Measurements from ENCODE around the gene PRAMEF20. TPM values are rescaled to one million over a fixed set of nuclear protein-coding genes. Genes with fewer than 3 reads are reported as not detected.
"Not testable (repeated sequence)": the region's sequence is repeated elsewhere in the genome, so short reads cannot be mapped to it uniquely, and the experiment has no call there.

Gene PRAMEF20
- polyA plus RNA-seq, 1 donor from 2014 or later: not detected

DNA sequence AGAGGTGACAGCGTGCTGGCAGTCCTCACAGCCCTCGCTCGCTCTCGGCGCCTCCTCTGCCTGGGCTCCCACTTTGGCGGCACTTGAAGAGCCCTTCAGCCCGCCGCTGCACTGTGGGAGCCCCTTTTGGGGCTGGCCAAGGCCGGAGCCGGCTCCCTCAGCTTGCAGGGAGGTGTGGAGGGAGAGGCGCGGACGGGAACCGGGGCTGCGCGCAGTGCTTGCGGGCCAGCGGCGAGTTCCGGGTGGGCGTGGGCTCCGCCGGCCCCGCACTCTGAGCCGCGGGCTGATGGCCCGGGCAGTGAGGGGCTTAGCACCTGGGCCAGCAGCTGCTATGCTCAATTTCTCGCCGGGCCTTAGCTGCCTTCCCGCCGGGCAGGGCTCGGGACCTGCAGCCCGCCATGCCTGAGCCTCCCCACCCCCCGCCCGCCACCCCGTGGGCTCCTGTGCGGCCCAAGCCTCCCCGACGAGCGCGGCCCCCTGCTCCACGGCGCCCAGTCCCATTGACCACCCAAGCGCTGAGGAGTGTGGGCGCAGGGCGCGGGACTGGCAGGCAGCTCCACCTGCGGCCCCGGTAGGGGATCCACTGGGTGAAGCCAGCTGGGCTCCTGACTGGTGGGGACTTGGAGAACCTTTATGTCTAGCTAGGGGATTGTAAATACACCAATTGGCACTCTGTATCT lies 29.0 kb downstream of the PRAMEF20 start:
- H3K27me3 Mint-ChIP-seq, H3K27ac Mint-ChIP-seq, H3K4me3 Mint-ChIP-seq, H3K36me3 Mint-ChIP-seq, H3K9me3 Mint-ChIP-seq, H3K4me1 Mint-ChIP-seq: not testable (repeated sequence)

DNA sequence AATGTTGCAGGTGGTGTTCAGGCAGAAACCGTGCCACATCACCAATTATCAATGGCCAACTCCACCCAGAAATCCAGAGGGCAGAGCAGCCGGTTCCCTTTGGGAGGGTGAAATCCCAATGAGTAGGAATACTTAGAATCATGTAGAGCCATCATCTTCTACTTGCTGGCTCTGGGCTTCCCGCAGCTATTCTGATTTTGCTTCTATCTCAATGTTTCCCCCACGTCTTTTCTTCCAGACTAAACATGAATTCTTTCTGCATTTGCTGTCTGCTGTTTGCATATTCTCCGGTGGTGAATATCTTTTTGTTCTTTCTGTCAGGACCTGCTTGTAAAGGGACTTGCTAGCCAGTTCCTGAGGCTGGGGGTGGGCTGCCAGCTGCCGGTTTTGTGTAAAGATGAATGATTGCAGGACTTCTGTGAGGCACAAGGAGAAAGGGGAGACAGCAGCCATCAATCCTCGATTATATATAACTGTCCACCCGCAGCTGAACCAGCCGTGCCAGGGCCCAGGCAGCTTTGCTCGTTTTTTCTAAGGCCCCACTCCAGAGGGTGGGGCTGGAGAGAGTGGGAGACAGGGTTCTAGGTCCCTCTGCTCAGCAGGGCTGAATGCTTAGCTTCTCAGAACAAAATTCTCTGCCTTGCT lies 33.2 kb downstream of the PRAMEF20 start:
- H3K27ac Mint-ChIP-seq: no peak overlapping the region
- no peaks in the 10 kb centered on the region for H3K36me3 Mint-ChIP-seq
- H3K4me3 Mint-ChIP-seq: no peak overlapping the region
- no peaks in the 10 kb centered on the region for H3K9me3 Mint-ChIP-seq
- no peaks in the 10 kb centered on the region for H3K4me1 Mint-ChIP-seq
- no peaks in the 10 kb centered on the region for H3K27me3 Mint-ChIP-seq

DNA sequence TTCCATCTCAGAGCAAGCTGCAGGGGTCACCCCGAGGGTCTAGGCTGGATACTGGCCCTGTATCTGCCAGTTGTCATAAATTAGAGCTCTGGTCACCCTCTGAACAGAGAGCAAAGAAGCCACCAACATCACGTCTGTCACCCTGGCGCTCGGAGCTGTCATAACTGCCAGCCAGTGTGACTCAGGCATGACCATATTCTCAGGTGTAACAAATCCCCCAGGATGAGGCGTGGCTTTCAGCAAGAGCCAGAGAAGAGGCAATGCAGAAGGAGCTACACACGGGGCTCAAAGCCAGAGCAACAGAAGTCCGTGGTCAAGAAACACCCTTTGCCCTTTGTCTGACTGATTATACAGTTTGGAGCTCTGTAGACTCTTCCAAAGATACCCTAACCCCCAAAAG lies 40.0 kb downstream of the PRAMEF20 start:
- H3K36me3 Mint-ChIP-seq: no peaks in the 10 kb centered on the region
- no peaks in the 10 kb centered on the region for H3K4me1 Mint-ChIP-seq
- no peak overlapping the region for H3K27ac Mint-ChIP-seq
- H3K9me3 Mint-ChIP-seq: peaks cover 0 to 4% (median 0%) of the 10 kb centered on the region in 3 donors
- peaks cover 6% of the 10 kb centered on the region for H3K27me3 Mint-ChIP-seq
- H3K4me3 Mint-ChIP-seq: no peak overlapping the region

DNA sequence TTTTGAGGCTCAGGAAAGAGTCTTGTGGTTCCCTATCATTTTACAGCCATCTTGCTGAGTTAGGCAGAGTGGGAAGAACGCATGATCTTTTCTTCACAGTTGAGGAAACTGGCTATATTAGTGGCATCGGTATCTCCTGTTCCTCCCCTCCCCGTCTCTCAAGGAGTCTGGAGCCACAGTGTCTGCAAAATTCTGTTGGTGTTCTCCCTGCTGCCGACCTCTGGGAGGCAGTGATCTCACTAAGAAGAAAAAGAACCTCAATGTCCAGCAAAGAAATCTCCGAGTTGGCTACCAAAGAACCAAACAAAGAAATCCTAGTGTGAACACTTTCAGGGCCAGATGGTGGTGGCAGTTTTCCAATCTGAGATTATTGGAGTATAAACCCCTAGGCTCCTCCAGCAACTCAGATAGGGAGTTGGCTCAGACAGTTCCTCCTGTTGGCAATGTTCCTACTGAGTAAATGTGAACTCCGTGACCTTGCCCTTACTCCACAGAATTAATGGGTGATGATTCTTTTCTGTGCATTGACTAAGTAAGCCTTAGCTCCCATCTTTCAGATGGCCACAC lies 41.2 kb downstream of the PRAMEF20 start:
- H3K4me1 Mint-ChIP-seq: no peaks in the 10 kb centered on the region
- H3K27ac Mint-ChIP-seq: no peak overlapping the region
- H3K9me3 Mint-ChIP-seq: peaks cover 0 to 4% (median 2%) of the 10 kb centered on the region in 3 donors
- H3K36me3 Mint-ChIP-seq: no peaks in the 10 kb centered on the region
- H3K4me3 Mint-ChIP-seq: peak overlapping the region in 1 of 4 donors; percentile 12
- H3K27me3 Mint-ChIP-seq: peaks cover 8% of the 10 kb centered on the region

DNA sequence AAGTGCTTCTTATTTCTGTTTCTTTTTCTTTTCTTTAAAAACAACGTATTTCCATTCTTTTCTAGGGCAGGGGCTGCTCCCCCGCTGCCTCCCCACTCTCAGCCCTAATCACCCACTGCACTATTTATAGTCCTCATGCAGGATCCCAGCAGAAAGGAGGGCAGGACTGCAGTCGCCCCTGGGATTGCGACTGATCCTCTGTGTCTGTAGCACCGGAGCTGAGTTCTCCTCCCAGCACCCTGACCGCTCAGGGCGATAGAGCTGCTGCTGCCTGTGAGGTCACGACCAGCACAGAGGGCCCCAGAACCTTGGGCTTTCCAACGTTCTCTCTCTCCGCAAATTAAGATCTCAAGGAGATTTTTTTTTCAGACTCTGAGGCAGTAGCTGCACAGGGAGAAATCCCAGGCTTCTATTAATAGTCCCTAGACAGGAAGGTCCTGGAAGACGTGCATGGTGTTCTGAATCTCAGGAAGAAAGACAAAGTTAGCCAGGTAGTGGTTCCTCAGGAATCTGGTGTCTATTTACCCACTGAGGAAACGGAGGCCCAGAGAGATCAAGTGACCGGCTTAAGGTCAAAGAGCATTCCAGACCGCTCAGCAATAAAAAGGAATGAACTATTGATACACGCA lies 46.8 kb downstream of the PRAMEF20 start:
- Mint-ChIP-seq H3K9me3 (peaks cover 0 to 8% (median 4%) of the 10 kb centered on the region in 3 donors), H3K4me1 (no peaks in the 10 kb centered on the region), H3K27me3 (peaks cover 11% of the 10 kb centered on the region), H3K27ac (no peak overlapping the region), H3K4me3 (no peak overlapping the region), H3K36me3 (no peaks in the 10 kb centered on the region)

DNA sequence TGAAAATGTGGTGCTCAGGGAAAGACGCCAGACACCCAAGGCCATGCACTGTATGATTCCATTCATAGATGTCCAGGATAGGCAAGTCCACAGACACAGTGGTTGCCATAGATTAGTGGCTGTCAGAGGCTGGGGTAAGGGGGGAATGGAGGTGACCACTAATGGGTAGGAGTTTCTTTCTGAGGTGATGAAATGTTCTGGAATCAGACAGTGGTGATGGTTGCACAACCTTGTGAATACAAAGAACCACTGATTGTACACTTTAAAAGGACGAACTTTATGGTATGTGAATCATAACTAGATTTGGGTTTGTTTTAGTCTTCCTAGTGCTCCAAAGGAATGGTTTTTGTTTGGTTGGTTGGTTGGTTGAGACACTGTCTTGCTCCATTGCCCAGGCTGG lies 51.7 kb downstream of the PRAMEF20 start:
- H3K4me1 Mint-ChIP-seq: no peaks in the 10 kb centered on the region
- H3K4me3 Mint-ChIP-seq: no peak overlapping the region
- no peaks in the 10 kb centered on the region for H3K36me3 Mint-ChIP-seq
- H3K27ac Mint-ChIP-seq: no peak overlapping the region
- peaks cover 0 to 4% (median 0%) of the 10 kb centered on the region in 3 donors for H3K9me3 Mint-ChIP-seq
- peaks cover 7% of the 10 kb centered on the region for H3K27me3 Mint-ChIP-seq

DNA sequence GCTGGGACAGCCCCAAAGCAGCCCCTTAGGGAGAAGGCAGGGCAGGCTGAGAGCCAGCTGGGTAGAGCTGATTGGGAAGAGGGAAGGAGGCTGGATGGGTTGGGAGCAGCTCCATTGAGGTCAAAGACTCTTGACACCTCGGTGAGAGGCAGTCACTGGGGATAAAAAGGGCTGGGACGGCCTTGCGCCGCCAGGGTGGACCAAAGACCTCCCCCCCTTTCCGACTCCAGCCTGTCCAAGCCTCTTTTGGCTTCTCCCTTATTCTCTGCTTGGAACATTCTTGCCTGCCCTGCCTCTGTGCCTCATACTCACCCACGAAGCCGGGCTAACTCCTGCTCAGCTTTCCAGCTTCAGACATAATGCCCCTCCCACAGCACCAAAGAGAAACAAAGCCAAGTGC lies 52.4 kb downstream of the PRAMEF20 start:
- no peaks in the 10 kb centered on the region for H3K36me3 Mint-ChIP-seq
- no peaks in the 10 kb centered on the region for H3K4me1 Mint-ChIP-seq
- H3K9me3 Mint-ChIP-seq: peaks cover 0 to 2% (median 0%) of the 10 kb centered on the region in 3 donors
- H3K27ac Mint-ChIP-seq: no peak overlapping the region
- H3K27me3 Mint-ChIP-seq: peaks cover 7% of the 10 kb centered on the region
- H3K4me3 Mint-ChIP-seq: no peak overlapping the region

DNA sequence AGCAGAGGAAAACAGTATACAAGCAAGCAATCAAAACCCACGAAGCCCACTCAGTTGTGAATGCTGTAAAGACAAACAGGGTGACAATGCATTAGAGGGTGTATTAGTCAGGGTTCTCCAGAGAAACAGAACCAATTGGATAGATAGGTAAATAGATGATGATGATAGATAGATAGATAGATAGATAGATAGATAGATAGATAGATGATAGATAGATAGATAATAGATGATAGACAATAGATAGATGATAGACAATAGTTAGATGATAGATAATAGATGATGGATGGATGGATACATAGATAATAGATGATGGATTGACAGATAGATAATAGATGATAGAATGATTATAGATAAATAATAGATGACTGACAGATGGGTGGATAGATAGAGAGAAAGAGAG lies 55.3 kb downstream of the PRAMEF20 start:
- H3K27ac Mint-ChIP-seq: no peak overlapping the region

DNA sequence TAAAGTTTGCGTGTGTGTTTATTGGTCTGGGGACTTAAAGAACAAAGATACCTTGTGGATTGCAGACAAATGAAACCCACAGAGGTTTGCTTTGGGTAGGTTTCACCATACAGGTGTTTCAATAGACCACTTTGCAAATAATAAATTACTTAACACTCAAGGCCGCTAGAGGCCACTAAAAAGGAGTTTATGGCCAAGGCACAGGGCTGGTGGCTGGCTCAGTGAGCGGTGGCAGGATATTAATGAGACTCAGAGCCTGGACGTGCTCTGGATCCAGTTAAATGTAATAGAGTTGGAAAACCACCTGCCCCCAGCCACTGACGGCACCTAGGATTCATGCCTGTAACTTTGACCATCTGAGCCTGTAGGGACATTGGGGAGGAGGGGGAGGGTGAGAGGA lies 59.1 kb downstream of the PRAMEF20 start:
- H3K36me3 Mint-ChIP-seq: no peaks in the 10 kb centered on the region
- H3K27me3 Mint-ChIP-seq: no peaks in the 10 kb centered on the region
- H3K4me1 Mint-ChIP-seq: no peaks in the 10 kb centered on the region
- H3K27ac Mint-ChIP-seq: no peak overlapping the region
- H3K4me3 Mint-ChIP-seq: no peak overlapping the region
- H3K9me3 Mint-ChIP-seq: peaks cover 0 to 9% (median 0%) of the 10 kb centered on the region in 3 donors

More for the DNA sequence above, 55.3 kb downstream of the PRAMEF20 start:
- Mint-ChIP-seq H3K9me3 (no peaks in the 10 kb centered on the region), H3K4me1 (no peaks in the 10 kb centered on the region), H3K27me3 (peaks cover 3% of the 10 kb centered on the region), H3K36me3 (no peaks in the 10 kb centered on the region), H3K4me3 (no peak overlapping the region)

Other genes with a start within 250 kb of the PRAMEF20 start
- gene HNRNPCL4, start 244.8 kb upstream of the PRAMEF20 start, polyA plus RNA-seq: not detected
- not detected for gene PRAMEF9, start 238.6 kb upstream of the PRAMEF20 start, polyA plus RNA-seq
- not detected for gene PRAMEF13, start 209.0 kb upstream of the PRAMEF20 start, polyA plus RNA-seq
- gene PRAMEF18, start 184.3 kb upstream of the PRAMEF20 start, polyA plus RNA-seq: not detected
- not detected for gene PRAMEF5, start 156.3 kb upstream of the PRAMEF20 start, polyA plus RNA-seq
- not detected for gene PRAMEF8, start 125.3 kb upstream of the PRAMEF20 start, polyA plus RNA-seq
- not detected for gene PRAMEF33, start 106.9 kb upstream of the PRAMEF20 start, polyA plus RNA-seq
- not detected for gene PRAMEF15, start 94.9 kb upstream of the PRAMEF20 start, polyA plus RNA-seq
- gene PRAMEF14, start 63.3 kb upstream of the PRAMEF20 start, polyA plus RNA-seq: not detected
- not detected for gene PRAMEF19, start 38.5 kb upstream of the PRAMEF20 start, polyA plus RNA-seq
- gene PRAMEF17, start 20.8 kb upstream of the PRAMEF20 start, polyA plus RNA-seq: not detected
- gene LRRC38, start 103.6 kb downstream of the PRAMEF20 start, polyA plus RNA-seq: not detected
- not detected for gene PDPN, start 173.4 kb downstream of the PRAMEF20 start, polyA plus RNA-seq

Measured in IgD-negative memory B cell (primary cell).